Measurements from ENCODE around the gene TRMT6.

TRMT6 gene

GRCh38 chr20:5950271-5951031 is at the start of gene TRMT6, which contains the start of gene MCM8:
TSS of gene TRMT6 (minus strand) at chr20:5950533. CDS start at chr20:5950405, 128 bp downstream.
TSS of gene MCM8 (plus strand) at chr20:5950652. CDS start at chr20:5952016, 1,364 bp downstream.
- DNase-seq, result peak; percentile 92

GRCh38 chr20:5999783-6000182 is 49.5 kb upstream of the TRMT6 start:
- no peak for DNase-seq

- peak; percentile 22 for DNase-seq
Measured at GRCh38 chr20:5996765-5997164, 46.4 kb upstream of the TRMT6 start.

- no peak for DNase-seq
Measured at GRCh38 chr20:5991623-5992441, 41.5 kb upstream of the TRMT6 start.

- no peak for DNase-seq
Measured at GRCh38 chr20:5990946-5991345, 40.6 kb upstream of the TRMT6 start.

- DNase-seq, result no peak
Measured at GRCh38 chr20:5989539-5989938, 39.2 kb upstream of the TRMT6 start.

GRCh38 chr20:5987383-5987782 is 37.0 kb upstream of the TRMT6 start:
- no peak for DNase-seq

- DNase-seq, result no peak
Measured at GRCh38 chr20:5980720-5981538, 30.6 kb upstream of the TRMT6 start.

GRCh38 chr20:5979801-5980200 is 29.5 kb upstream of the TRMT6 start:
- no peak for DNase-seq

GRCh38 chr20:5977975-5978374 is 27.6 kb upstream of the TRMT6 start:
- no peak for DNase-seq

GRCh38 chr20:5977223-5977622 is 26.9 kb upstream of the TRMT6 start:
- DNase-seq, result no peak

- no peak for DNase-seq
Measured at GRCh38 chr20:5975778-5976177, 25.4 kb upstream of the TRMT6 start.

GRCh38 chr20:5974531-5974930 is 24.2 kb upstream of the TRMT6 start:
- no peak for DNase-seq

- DNase-seq, result no peak
Measured at GRCh38 chr20:5973971-5974370, 23.6 kb upstream of the TRMT6 start.

- no peak for DNase-seq
Measured at GRCh38 chr20:5973172-5973571, 22.8 kb upstream of the TRMT6 start.

- no peak for DNase-seq
Measured at GRCh38 chr20:5971203-5971602, 20.9 kb upstream of the TRMT6 start.

GRCh38 chr20:5970381-5970780 is 20.0 kb upstream of the TRMT6 start:
- DNase-seq, result no peak

GRCh38 chr20:5969940-5970339 is 19.6 kb upstream of the TRMT6 start:
- no peak for DNase-seq

- no peak for DNase-seq
Measured at GRCh38 chr20:5969348-5969935, 19.1 kb upstream of the TRMT6 start.

GRCh38 chr20:5968462-5968861 is 18.1 kb upstream of the TRMT6 start:
- DNase-seq, result no peak

GRCh38 chr20:5967469-5967868 is 17.1 kb upstream of the TRMT6 start:
- DNase-seq, result no peak

GRCh38 chr20:5949943-5950270 is 426 bp downstream of the TRMT6 start:
- no peak for DNase-seq

- no peak for DNase-seq
Measured at GRCh38 chr20:5947276-5947675, 3.1 kb downstream of the TRMT6 start.

Measured in activated T-cell treated with anti-CD3 and anti-CD28 coated beads, Interleukin-2, amount 50 U/mL, for 1 hour (primary cell).